NB4 (cell line): ENCODE data around the gene PDCL3.

ENCODE experiments used
- DNase-seq: peaks from one replicate; pipeline ENCODE4 v3.0.0; 2010; ENCODE audit warnings: low read depth
- H3K4me3 ChIP-seq: one replicate; pipeline ENCODE4 v1.5.1; 2011; ENCODE audit warnings: mild to moderate bottlenecking, low read depth, low read length, moderate library complexity
- MYC ChIP-seq: IDR thresholded peaks from 2 replicates; pipeline ENCODE4 v1.6.1; 2011; ENCODE audit warnings: low read depth, low read length
- POLR2A ChIP-seq: IDR thresholded peaks from 2 replicates; pipeline ENCODE4 v1.6.1; 2011; ENCODE audit warnings: mild to moderate bottlenecking; ENCODE audit not compliant: insufficient read length; ENCODE audit errors: extremely low read depth
- TF ChIP-seq, protein P1 (sequence below): IDR thresholded peaks from one replicate; pipeline ENCODE4 v1.5.1; 2012; ENCODE audit warnings: low read depth, low read length
- TF ChIP-seq, protein P2 (sequence below): IDR thresholded peaks from 2 replicates; pipeline ENCODE4 v1.6.1; 2011; ENCODE audit warnings: low read depth, low read length

PDCL3 gene

DNA sequence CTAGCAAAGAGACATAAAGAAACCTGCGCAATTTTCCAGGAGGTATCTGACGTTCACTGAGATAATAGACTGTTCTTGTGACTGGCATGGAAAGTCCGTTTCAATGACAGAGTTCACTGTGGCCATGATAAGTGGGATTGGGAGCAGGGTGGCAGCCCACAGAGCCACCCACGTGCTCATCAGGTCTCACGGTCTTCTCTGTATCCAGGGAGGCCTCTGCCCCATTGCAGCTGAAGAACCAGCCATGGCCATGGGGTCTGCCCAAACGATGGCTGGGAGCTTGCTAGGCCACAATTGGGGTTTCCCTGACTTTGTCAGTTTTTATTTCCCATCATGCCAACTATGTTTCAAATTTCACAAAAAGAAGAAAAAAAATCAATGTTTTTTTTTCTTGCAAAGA is 57.2 kb downstream of the PDCL3 start:
- H3K4me3 ChIP-seq: no peak overlapping the region
- no peak for DNase-seq
- TF ChIP-seq, protein P1, sequence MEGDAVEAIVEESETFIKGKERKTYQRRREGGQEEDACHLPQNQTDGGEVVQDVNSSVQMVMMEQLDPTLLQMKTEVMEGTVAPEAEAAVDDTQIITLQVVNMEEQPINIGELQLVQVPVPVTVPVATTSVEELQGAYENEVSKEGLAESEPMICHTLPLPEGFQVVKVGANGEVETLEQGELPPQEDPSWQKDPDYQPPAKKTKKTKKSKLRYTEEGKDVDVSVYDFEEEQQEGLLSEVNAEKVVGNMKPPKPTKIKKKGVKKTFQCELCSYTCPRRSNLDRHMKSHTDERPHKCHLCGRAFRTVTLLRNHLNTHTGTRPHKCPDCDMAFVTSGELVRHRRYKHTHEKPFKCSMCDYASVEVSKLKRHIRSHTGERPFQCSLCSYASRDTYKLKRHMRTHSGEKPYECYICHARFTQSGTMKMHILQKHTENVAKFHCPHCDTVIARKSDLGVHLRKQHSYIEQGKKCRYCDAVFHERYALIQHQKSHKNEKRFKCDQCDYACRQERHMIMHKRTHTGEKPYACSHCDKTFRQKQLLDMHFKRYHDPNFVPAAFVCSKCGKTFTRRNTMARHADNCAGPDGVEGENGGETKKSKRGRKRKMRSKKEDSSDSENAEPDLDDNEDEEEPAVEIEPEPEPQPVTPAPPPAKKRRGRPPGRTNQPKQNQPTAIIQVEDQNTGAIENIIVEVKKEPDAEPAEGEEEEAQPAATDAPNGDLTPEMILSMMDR: no peak
- TF ChIP-seq POLR2A (no peak), MYC (no peak)

DNA sequence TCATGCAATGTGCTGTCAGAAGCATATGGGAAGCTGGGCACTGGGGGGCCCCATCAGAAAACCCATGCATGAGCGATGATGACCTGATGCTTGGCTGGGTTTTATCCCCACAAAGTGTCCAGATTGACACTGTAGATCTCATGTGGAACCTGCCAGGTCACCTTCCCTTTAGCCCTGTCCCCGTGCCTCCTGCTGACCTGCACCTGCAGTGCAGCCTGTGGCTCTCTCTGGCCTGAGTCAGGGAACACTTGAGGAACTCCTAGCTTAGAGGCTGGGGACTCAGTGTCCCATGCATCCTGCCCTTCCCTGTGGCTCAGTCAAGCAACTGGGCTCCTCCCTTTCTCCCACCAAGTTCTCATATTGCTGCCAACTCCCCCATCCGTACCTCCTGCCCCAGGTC is 57.7 kb downstream of the PDCL3 start:
- DNase-seq: no peak
- H3K4me3 ChIP-seq: no peak overlapping the region
- TF ChIP-seq POLR2A (no peak), MYC (no peak)
- TF ChIP-seq, protein P2, sequence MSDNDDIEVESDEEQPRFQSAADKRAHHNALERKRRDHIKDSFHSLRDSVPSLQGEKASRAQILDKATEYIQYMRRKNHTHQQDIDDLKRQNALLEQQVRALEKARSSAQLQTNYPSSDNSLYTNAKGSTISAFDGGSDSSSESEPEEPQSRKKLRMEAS: no peak
- TF ChIP-seq, protein P1: no peak

DNA sequence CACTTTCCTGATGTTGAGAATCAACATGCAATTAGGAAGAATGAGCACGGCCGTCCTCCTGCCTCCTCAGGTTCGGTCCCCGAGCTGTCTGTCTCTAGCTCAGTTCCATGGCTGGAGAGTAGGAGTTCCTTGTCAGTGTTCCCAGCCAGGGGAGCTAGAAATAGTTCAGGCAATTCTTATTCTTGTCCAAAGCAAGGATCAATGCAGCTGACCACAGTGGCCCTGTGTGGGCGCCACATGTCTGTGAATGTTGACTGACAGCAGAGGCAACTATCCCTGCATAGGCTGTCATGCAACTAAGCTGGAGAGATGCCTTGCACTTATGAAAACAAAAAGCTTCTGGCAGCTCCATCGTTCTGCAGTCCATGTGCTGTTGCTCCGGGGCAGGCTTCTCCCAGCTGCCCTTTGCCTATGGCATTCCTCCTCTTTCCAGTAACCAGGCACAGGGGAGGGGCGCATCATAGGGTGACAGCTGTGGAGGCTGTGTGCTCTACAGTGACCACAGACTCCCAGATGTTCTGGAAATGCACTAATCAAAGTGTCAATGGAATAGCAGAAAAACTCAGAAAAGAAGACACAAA is 58.7 kb downstream of the PDCL3 start:
- no peak for TF ChIP-seq POLR2A
- no peak for TF ChIP-seq MYC
- TF ChIP-seq, protein P1: no peak
- TF ChIP-seq, protein P2: no peak
- no peak for DNase-seq
- H3K4me3 ChIP-seq: no peak overlapping the region

DNA sequence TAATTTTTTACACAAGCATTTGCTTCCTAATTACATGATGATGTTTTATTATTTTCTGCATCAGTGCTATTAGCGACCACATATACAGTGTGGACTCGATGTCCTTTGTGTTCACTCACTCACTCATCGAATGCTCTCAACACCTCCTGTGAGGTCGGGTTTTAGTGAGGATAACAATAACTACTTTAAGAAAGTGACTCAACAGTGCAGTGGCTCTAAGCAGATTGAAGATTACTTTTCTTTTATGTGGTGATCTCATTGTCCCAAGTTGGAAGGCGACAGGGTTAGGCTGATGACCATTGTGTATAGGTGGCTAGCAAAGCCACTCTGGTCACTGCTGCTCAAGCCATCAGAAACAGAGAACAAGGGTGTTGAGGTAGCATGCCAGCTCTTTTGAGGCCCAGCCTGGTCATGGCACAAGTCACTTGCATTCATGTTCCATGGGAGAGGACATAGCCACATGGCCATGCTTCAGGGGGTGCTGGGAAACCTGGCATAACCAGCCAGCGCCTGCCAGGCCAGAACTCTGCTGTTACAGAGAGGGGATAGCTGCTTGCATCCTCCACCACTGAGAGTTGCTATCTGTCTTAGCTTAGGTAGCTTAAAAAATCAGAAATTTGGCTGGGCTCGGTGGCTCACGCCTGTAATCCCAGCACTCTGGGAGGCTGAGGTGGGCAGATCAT is 60.4 kb downstream of the PDCL3 start:
- no peak overlapping the region for H3K4me3 ChIP-seq
- TF ChIP-seq, protein P1: no peak
- no peak for TF ChIP-seq POLR2A
- TF ChIP-seq MYC: no peak
- DNase-seq: no peak

DNA sequence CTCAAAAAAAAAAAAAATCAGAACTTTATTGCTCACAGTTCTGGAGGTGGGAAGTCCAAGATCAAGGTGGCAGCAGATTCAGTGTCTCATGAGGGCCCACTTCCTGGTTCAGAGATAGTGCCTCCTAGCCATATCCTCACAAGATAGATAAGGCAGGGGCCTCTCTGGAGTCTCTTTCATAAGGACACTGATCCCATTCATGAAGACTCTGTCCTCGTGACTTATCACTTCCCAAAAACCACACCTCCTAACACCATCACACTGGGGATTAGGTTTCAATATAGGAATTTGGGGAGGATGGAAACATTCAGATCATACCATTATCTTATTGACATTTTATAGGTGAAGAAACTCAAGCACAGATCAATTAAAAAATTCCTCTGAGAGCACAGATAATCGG is 61.1 kb downstream of the PDCL3 start:
- DNase-seq: no peak
- TF ChIP-seq, protein P1: no peak
- TF ChIP-seq POLR2A (no peak), MYC (no peak)
- TF ChIP-seq, protein P2: no peak
- no peak overlapping the region for H3K4me3 ChIP-seq

DNA sequence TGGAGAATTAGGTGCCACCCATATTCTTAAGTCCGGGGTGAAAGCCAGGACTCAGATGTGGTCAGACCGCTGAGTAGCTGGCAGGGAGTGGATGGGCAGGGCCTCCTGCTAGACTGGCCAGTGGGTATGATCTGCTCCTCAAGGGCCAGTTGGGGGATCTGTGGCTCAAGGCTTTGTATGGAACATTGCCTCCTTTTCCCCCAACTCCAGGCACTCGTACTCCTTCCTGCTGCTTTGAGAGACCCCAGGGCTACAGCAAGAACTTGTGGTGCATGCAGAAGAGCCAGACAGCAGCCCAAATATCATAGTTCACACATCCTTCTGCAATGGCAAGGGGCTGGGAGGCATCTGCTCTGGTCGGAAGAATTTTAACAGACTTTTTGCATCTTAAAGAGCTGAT is 61.7 kb downstream of the PDCL3 start:
- H3K4me3 ChIP-seq: no peak overlapping the region
- TF ChIP-seq, protein P2: no peak
- TF ChIP-seq, protein P1: no peak
- no peak for TF ChIP-seq MYC
- TF ChIP-seq POLR2A: no peak
- DNase-seq: no peak
